Neural progenitor cell (in vitro differentiated cells): ENCODE results near the gene DGCR6L. TPM values are rescaled to one million over a fixed set of nuclear protein-coding genes. Genes with fewer than 3 reads are reported as not detected.
"Not testable (repeated sequence)": the region's sequence is repeated elsewhere in the genome, so short reads cannot be mapped to it uniquely, and the experiment has no call there.

Source experiments
- DNase-seq: peaks from one replicate; pipeline ENCODE4 v3.0.0-alpha.2; 2016; ENCODE audit warnings: low spot score
- H2AFZ ChIP-seq: fragments of 200-600 bp; sonication (generic); replicated peaks from 2 replicates; pipeline ENCODE4 v1.6.1; 2016; ENCODE audit warnings: antibody characterized with exemption
- H3F3A ChIP-seq: fragments of 200-600 bp; sonication (generic); 2 replicates; pipeline ENCODE4 v1.6.1; 2016; ENCODE audit warnings: antibody characterized with exemption, low read depth
- H3K27ac ChIP-seq: fragments of 200-600 bp; sonication (generic); 2 replicates; pipeline ENCODE4 v1.5.1; 2016; ENCODE audit warnings: mild to moderate bottlenecking
- H3K27me3 ChIP-seq: fragments of 200-600 bp; sonication (generic); 2 replicates; pipeline ENCODE4 v1.6.1; 2016; ENCODE audit warnings: mild to moderate bottlenecking, moderate library complexity
- H3K36me3 ChIP-seq: fragments of 200-600 bp; sonication (generic); 2 replicates; pipeline ENCODE4 v1.5.1; 2016
- H3K4me1 ChIP-seq: fragments of 200-600 bp; sonication (generic); 2 replicates; pipeline ENCODE4 v1.6.1; 2016; ENCODE audit warnings: mixed run types
- H3K4me2 ChIP-seq: fragments of 200-600 bp; sonication (generic); 2 replicates; pipeline ENCODE4 v1.6.1; 2016
- H3K4me3 ChIP-seq: fragments of 200-600 bp; sonication (generic); 2 replicates; pipeline ENCODE4 v1.5.1; 2016
- H3K79me2 ChIP-seq: fragments of 200-600 bp; sonication (generic); 2 replicates; pipeline ENCODE4 v1.6.1; 2016; ENCODE audit warnings: low read depth
- H3K9ac ChIP-seq: fragments of 200-600 bp; sonication (generic); 2 replicates; pipeline ENCODE4 v1.6.1; 2016
- H3K9me3 ChIP-seq: fragments of 200-600 bp; sonication (generic); 2 replicates; pipeline ENCODE4 v1.5.1; 2016; ENCODE audit warnings: low read depth
- H4K20me1 ChIP-seq: fragments of 200-600 bp; sonication (generic); 2 replicates; pipeline ENCODE4 v1.6.1; 2016; ENCODE audit warnings: low read depth
- H3K27ac Mint-ChIP-seq: 3 replicates; pipeline ENCODE4 v1.8.0; 2021; ENCODE audit warnings: mixed read lengths
- H3K27me3 Mint-ChIP-seq: 2 replicates; pipeline ENCODE4 v1.8.0; 2022; ENCODE audit warnings: low read depth, mild to moderate bottlenecking, inconsistent platforms, moderate library complexity, mixed read lengths; ENCODE audit not compliant: insufficient read depth
- H3K36me3 Mint-ChIP-seq: 3 replicates; pipeline ENCODE4 v1.8.0; 2021; ENCODE audit warnings: mixed read lengths
- H3K4me1 Mint-ChIP-seq: 3 replicates; pipeline ENCODE4 v1.8.0; 2021; ENCODE audit warnings: mixed read lengths
- H3K4me3 Mint-ChIP-seq: 3 replicates; pipeline ENCODE4 v1.8.0; 2021; ENCODE audit warnings: mild to moderate bottlenecking, moderate library complexity, mixed read lengths
- H3K9me3 Mint-ChIP-seq: 3 replicates; pipeline ENCODE4 v1.8.0; 2020; ENCODE audit warnings: mixed read lengths
- CTCF ChIP-seq: fragments of 200-600 bp; sonication (generic); IDR thresholded peaks from 2 replicates; pipeline ENCODE4 v1.5.1; 2017; ENCODE audit warnings: antibody characterized with exemption, mild to moderate bottlenecking
- EZH2 ChIP-seq: fragments of 200-600 bp; sonication (generic); IDR thresholded peaks from 2 replicates; pipeline ENCODE4 v1.6.1; 2017; ENCODE audit warnings: antibody characterized with exemption, mild to moderate bottlenecking, moderate library complexity
- EZH2phosphoT487 ChIP-seq: fragments of 200-600 bp; sonication (generic); IDR thresholded peaks from 2 replicates; pipeline ENCODE4 v1.6.1; 2017; ENCODE audit warnings: antibody characterized with exemption
- total RNA-seq: library from RNA; depleted of rRNA; stranded (reverse); fragments of >200 nt; gene quantifications from 2 replicates; pipeline ENCODE4 v1.2.3, GENCODE V29; 2015; ENCODE audit warnings: low replicate concordance

The DGCR6L gene
- total RNA-seq, 1 donor from 2014 or later, result 22.3 TPM

GRCh38 chr22:20282901-20283673 is 36.8 kb downstream of the DGCR6L start:
- Histone ChIP-seq H3K79me2 (no peaks in the 10 kb centered on the region), H3K4me2 (peak overlapping the region; percentile 22), H2AFZ (no peak overlapping the region), H4K20me1 (no peaks in the 10 kb centered on the region), H3K4me3 (no peak overlapping the region), H3K27me3 (no peaks in the 10 kb centered on the region), H3K27ac (no peak overlapping the region), H3K4me1 (peaks cover 9% of the 10 kb centered on the region), H3K9me3 (no peaks in the 10 kb centered on the region), H3K9ac (no peak overlapping the region), H3F3A (no peaks in the 10 kb centered on the region), H3K36me3 (no peaks in the 10 kb centered on the region)
- TF ChIP-seq CTCF, result no peak
- peaks cover 15% of the 10 kb centered on the region for H3K4me1 Mint-ChIP-seq
- no peaks in the 10 kb centered on the region for H3K36me3 Mint-ChIP-seq
- no peak overlapping the region for H3K27ac Mint-ChIP-seq
- no peak overlapping the region for H3K4me3 Mint-ChIP-seq
- H3K27me3 Mint-ChIP-seq, result peaks cover 3% of the 10 kb centered on the region
- no peaks in the 10 kb centered on the region for H3K9me3 Mint-ChIP-seq
- no peak for DNase-seq

- Histone ChIP-seq H3K9ac (no peak overlapping the region), H3K27me3 (no peaks in the 10 kb centered on the region), H3F3A (no peaks in the 10 kb centered on the region), H2AFZ (no peak overlapping the region), H3K27ac (no peak overlapping the region), H4K20me1 (no peaks in the 10 kb centered on the region), H3K4me1 (peaks cover 9% of the 10 kb centered on the region), H3K79me2 (no peaks in the 10 kb centered on the region), H3K9me3 (no peaks in the 10 kb centered on the region), H3K4me3 (no peak overlapping the region), H3K4me2 (no peak overlapping the region), H3K36me3 (no peaks in the 10 kb centered on the region)
- H3K4me3 Mint-ChIP-seq, result no peak overlapping the region
- no peak for DNase-seq
- H3K4me1 Mint-ChIP-seq, result peaks cover 14% of the 10 kb centered on the region
- H3K36me3 Mint-ChIP-seq, result no peaks in the 10 kb centered on the region
- TF ChIP-seq EZH2 (no peak), EZH2phosphoT487 (no peak), CTCF (no peak)
- H3K9me3 Mint-ChIP-seq, result no peaks in the 10 kb centered on the region
- peaks cover 3% of the 10 kb centered on the region for H3K27me3 Mint-ChIP-seq
- H3K27ac Mint-ChIP-seq, result peak overlapping the region; percentile 29
Measured at GRCh38 chr22:20281891-20282290, 38.0 kb downstream of the DGCR6L start.

- not testable (repeated sequence) for H3K4me3 ChIP-seq, H3K9ac ChIP-seq, H3F3A ChIP-seq, H3K27ac ChIP-seq, H3K9me3 ChIP-seq, H3K36me3 ChIP-seq, H4K20me1 ChIP-seq, H3K4me1 ChIP-seq, H3K9me3 Mint-ChIP-seq, H3K36me3 Mint-ChIP-seq, H3K27me3 ChIP-seq, DNase-seq, H3K4me2 ChIP-seq, H3K79me2 ChIP-seq, H3K27ac Mint-ChIP-seq, H3K27me3 Mint-ChIP-seq, H3K4me3 Mint-ChIP-seq, H2AFZ ChIP-seq
- peaks cover 12% of the 10 kb centered on the region for H3K4me1 Mint-ChIP-seq
Measured at GRCh38 chr22:20281473-20281872, 38.4 kb downstream of the DGCR6L start.

- Histone ChIP-seq H3K9ac (no peak overlapping the region), H3K9me3 (no peaks in the 10 kb centered on the region), H3K4me2 (no peak overlapping the region), H3K4me3 (no peak overlapping the region), H3K27me3 (no peaks in the 10 kb centered on the region), H4K20me1 (no peaks in the 10 kb centered on the region), H3K4me1 (peaks cover 9% of the 10 kb centered on the region), H2AFZ (no peak overlapping the region), H3K79me2 (no peaks in the 10 kb centered on the region), H3F3A (no peaks in the 10 kb centered on the region), H3K36me3 (no peaks in the 10 kb centered on the region), H3K27ac (no peak overlapping the region)
- H3K4me1 Mint-ChIP-seq, result peaks cover 15% of the 10 kb centered on the region
- no peaks in the 10 kb centered on the region for H3K27me3 Mint-ChIP-seq
- TF ChIP-seq EZH2 (no peak), CTCF (no peak), EZH2phosphoT487 (no peak)
- no peak overlapping the region for H3K27ac Mint-ChIP-seq
- H3K9me3 Mint-ChIP-seq, result no peaks in the 10 kb centered on the region
- H3K4me3 Mint-ChIP-seq, result no peak overlapping the region
- no peak for DNase-seq
- H3K36me3 Mint-ChIP-seq, result no peaks in the 10 kb centered on the region
Measured at GRCh38 chr22:20280866-20281265, 39.0 kb downstream of the DGCR6L start.

- H3K4me2 ChIP-seq, H3K36me3 Mint-ChIP-seq, H3K27me3 Mint-ChIP-seq, H4K20me1 ChIP-seq, H3K9ac ChIP-seq, H3K27me3 ChIP-seq, H3K9me3 ChIP-seq, H3K27ac ChIP-seq, DNase-seq, H3K27ac Mint-ChIP-seq, H3F3A ChIP-seq, H3K9me3 Mint-ChIP-seq, H2AFZ ChIP-seq, H3K4me3 Mint-ChIP-seq, H3K79me2 ChIP-seq, H3K36me3 ChIP-seq, H3K4me1 ChIP-seq, H3K4me3 ChIP-seq: not testable (repeated sequence)
- peaks cover 18% of the 10 kb centered on the region for H3K4me1 Mint-ChIP-seq
Measured at GRCh38 chr22:20280163-20280562, 39.7 kb downstream of the DGCR6L start.
